Measurements from ENCODE around the gene ENTPD6.

The ENTPD6 gene

DNA sequence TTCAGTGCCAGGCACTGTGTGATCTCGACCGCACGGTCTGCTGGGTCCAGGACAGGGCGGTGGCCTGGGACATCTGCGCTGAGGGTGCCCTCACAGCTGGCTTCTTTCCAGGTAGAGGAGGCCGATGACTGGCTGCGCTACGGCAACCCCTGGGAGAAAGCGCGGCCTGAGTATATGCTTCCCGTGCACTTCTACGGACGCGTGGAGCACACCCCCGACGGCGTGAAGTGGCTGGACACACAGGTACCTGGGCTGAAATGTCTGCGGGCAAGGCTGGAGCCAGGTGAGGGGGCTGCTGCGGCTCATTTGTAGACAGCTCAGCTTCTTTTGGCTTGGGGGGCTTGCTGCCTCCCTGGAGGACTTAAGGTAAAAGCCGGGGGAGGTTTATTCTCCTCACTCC lies 79.0 kb downstream of the ENTPD6 start:
- no peak for TF ChIP-seq GATA2 (IDR thresholded peaks at IDR 0.05; ENCODE audit: low read depth, low read length)
- TF ChIP-seq GATA3 (IDR thresholded peaks at IDR 0.05; ENCODE audit: low read depth, low read length), result no peak

DNA sequence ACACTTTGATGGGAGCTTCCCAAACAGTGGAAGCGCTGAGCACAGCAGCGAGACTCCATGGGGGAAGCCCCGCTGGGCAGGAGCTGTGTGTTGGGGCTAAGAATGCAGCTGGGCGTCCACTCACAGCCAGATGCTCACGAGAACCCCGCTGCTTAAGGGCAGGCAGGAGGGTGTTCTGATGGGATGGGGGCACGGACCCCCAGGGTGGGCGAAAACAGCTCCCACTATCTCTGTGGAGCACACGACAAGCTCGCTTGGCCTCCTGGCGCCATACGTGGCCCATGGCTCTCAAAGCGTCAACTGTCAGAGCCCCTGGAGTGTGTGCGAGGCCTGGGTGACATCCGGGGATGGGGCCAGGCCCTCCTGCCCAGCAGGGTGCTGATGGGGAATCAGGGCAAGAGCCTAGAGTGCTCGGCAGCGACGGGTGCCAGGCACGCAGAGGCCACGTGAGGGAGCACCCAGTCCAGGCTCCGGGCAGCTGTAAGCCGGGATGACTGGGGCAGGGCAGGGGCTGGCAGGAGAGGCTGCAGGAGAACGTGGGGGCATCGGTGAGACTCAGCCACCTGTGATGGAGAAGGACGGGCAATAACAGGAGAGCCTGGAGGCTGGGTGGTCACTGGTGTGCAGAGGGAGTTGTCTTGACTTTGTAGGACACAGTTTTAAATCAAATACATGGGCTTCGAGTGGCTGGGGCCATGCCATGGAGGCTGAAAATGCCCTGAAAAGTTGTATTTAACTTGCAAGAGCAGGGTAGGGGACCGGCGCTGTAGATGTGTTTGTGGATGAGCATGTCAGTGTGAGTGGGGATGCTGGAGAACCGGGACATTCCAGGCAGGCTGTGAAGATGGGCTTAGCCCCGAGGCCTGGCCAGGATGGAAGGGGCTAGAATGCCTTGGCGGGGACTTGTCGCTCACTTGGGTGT lies 79.6 kb downstream of the ENTPD6 start:
- TF ChIP-seq GATA2 (IDR thresholded peaks at IDR 0.05; ENCODE audit: low read depth, low read length) (no peak), GATA3 (IDR thresholded peaks at IDR 0.05; ENCODE audit: low read depth, low read length) (no peak)

DNA sequence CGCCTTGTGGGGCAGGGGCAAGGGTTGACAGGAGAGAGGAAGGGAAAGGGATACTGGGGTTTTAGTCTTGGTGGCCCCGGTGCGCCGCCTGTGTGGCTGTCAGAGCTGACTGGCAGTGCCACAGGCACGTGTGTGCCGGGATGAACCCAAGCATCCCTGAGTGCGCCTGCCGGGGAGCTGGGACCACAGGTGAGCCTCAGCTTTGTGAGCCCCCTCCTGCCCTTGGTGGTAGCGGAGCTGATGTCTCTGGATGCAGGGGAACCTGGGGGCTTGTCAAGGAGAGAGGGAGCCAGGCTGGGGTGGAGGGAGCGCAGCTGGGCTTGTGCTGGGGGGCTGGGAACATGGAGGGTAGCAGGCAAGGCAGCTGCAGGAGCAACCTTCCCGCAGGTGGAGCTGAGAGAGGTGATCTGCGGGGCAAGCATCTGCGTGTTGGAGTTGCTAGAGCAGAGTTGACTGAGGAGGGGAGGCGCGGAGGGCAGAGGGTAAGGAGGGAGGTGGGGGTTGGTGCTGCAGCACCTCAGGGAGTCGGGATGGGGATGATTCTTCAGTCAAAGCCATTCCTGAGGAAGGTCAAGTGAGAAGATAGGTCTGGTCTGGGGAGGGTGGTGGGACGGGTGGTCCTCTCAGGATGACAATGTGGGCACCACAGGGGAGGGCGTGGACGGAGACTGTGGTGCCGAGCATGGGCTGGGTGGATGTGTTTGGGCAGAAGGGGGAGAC lies 80.5 kb downstream of the ENTPD6 start:
- TF ChIP-seq GATA2 (IDR thresholded peaks at IDR 0.05; ENCODE audit: low read depth, low read length) (no peak), GATA3 (IDR thresholded peaks at IDR 0.05; ENCODE audit: low read depth, low read length) (no peak)
